ENCODE data around the gene ARHGEF18.
A peak's percentile ranks its signal among the peaks of the same experiment; 100 is the strongest.
"Not testable (repeated sequence)": the region's sequence is repeated elsewhere in the genome, so short reads cannot be mapped to it uniquely, and the experiment has no call there.

Gene ARHGEF18

GRCh38 chr19:7348587-7349230, at the start of gene ARHGEF18:
TSS of gene ARHGEF18 (plus strand) at chr19:7348937. CDS start at chr19:7362891, 13,954 bp downstream.
- DNase-seq, result peak; percentile 22

- no peak for DNase-seq
Measured at GRCh38 chr19:7301525-7301924, 47.2 kb upstream of the ARHGEF18 start.

GRCh38 chr19:7303470-7303869, 45.3 kb upstream of the ARHGEF18 start:
- no peak for DNase-seq

- no peak for DNase-seq
Measured at GRCh38 chr19:7304200-7304599, 44.5 kb upstream of the ARHGEF18 start.

GRCh38 chr19:7307590-7308218, 41.0 kb upstream of the ARHGEF18 start:
- DNase-seq, result no peak

GRCh38 chr19:7308327-7308726, 40.4 kb upstream of the ARHGEF18 start:
- not testable (repeated sequence) for DNase-seq

GRCh38 chr19:7311911-7312310, 36.8 kb upstream of the ARHGEF18 start:
- no peak for DNase-seq

- no peak for DNase-seq
Measured at GRCh38 chr19:7312816-7313215, 35.9 kb upstream of the ARHGEF18 start.

GRCh38 chr19:7318176-7318575, 30.6 kb upstream of the ARHGEF18 start:
- no peak for DNase-seq

- peak; percentile 39 for DNase-seq
Measured at GRCh38 chr19:7326105-7326877, 22.4 kb upstream of the ARHGEF18 start.

- DNase-seq, result no peak
Measured at GRCh38 chr19:7327802-7328201, 20.9 kb upstream of the ARHGEF18 start.

- DNase-seq, result no peak
Measured at GRCh38 chr19:7328647-7329046, 20.1 kb upstream of the ARHGEF18 start.

- DNase-seq, result no peak
Measured at GRCh38 chr19:7331446-7331845, 17.3 kb upstream of the ARHGEF18 start.

- no peak for DNase-seq
Measured at GRCh38 chr19:7333198-7334118, 15.3 kb upstream of the ARHGEF18 start.

- no peak for DNase-seq
Measured at GRCh38 chr19:7336321-7336973, 12.3 kb upstream of the ARHGEF18 start.

GRCh38 chr19:7337380-7338194, 11.2 kb upstream of the ARHGEF18 start:
- DNase-seq, result peak; percentile 70

- peak; percentile 80 for DNase-seq
Measured at GRCh38 chr19:7340959-7341837, 7.5 kb upstream of the ARHGEF18 start.

- DNase-seq, result no peak
Measured at GRCh38 chr19:7342143-7342542, 6.6 kb upstream of the ARHGEF18 start.

GRCh38 chr19:7346488-7346971, 2.2 kb upstream of the ARHGEF18 start:
- DNase-seq, result no peak

GRCh38 chr19:7346997-7347396, 1.7 kb upstream of the ARHGEF18 start:
- not testable (repeated sequence) for DNase-seq

Data from activated CD4-positive, alpha-beta T cell treated with anti-CD3 and anti-CD28 coated beads, Interleukin-2, amount 50 U/mL, for 16 hours (primary cell).